ENCODE data around the gene TLE3. TPM values are rescaled to one million over a fixed set of nuclear protein-coding genes. Genes with fewer than 3 reads are reported as not detected.
A peak's percentile ranks its signal among the peaks of the same experiment; 100 is the strongest.

The TLE3 gene
- total and polyA plus RNA-seq, 2 of the 4 experiments (the other 2 are of a cell fraction) = 6.5 to 16.3 TPM

GRCh38 chr15:70098461-70099166, 897 bp upstream of the TLE3 start:
- H3K36me3 ChIP-seq (ENCODE audit: control insufficient read depth, insufficient read depth, low read length) = peaks cover 2% of the 10 kb centered on the region; the same call in 1 of the 2 replicates
- ATAC-seq (ENCODE audit: low read depth) (peak; percentile 1), DNase-seq (no peak)
- H3K9ac ChIP-seq (ENCODE audit: low read depth, low read length) = peak overlapping the region; percentile 41
- dilution Hi-C loops (cut with HindIII; ENCODE audit: low sequenced_read_pairs, unreplicated experiment) (no loop called here), intact Hi-C loops (cut with micrococcal nuclease) (loop anchor here (2.0 to 10.0 kb wide), 5 partner anchors 36 to 622 kb away; no protein-coding TSS in a partner anchor), in situ Hi-C loops (cut with MboI; ENCODE audit: low sequenced_read_pairs) (loop anchor here (25.0 kb wide), 1 partner anchor 389 kb away; no protein-coding TSS in a partner anchor)
- H4K8ac ChIP-seq (ENCODE audit: low read depth in 2 of 2, low read length in 2 of 2) = peak overlapping the region; percentile 25 to 81; a peak in 2 of 4 replicates
- H3K4me1 ChIP-seq (ENCODE audit: control insufficient read depth, insufficient read depth, low read length) = peaks cover 25% of the 10 kb centered on the region
- ChIA-PET POLR2A (ENCODE audit: unreplicated experiment) (no interaction called here), CTCF (interaction anchor here (0.6 kb wide), 1 partner anchor 551 kb away, joined by 3 read pairs; no protein-coding TSS in a partner anchor)
- peak overlapping the region; percentile 43; the same call in 1 of the 2 replicates for H3K23ac ChIP-seq (ENCODE audit: low read depth, low read length)
- H2BK120ac ChIP-seq (ENCODE audit: low read depth, low read length) = peak overlapping the region; percentile 45; the same call in 1 of the 2 replicates
- H3K4me3 ChIP-seq (ENCODE audit: insufficient read depth, low read depth, low read length) = peak overlapping the region; percentile 37
- peak overlapping the region; percentile 65 for H3K4ac ChIP-seq (ENCODE audit: low read depth, low read length)
- H3K56ac ChIP-seq (ENCODE audit: extremely low read depth, insufficient read depth, low read length) = peak overlapping the region; percentile 26; the same call in 1 of the 2 replicates
- H2AFZ ChIP-seq (replicated peaks; ENCODE audit: low read length, poor library complexity) = peak overlapping the region; percentile 84
- H2BK5ac ChIP-seq (ENCODE audit: low read depth, low read length, poor library complexity, severe bottlenecking) = peak overlapping the region; percentile 48
- WGBS, 2 experiments (ENCODE audit: extremely low coverage in 2 of 2, insufficient read length in 1 of 2) = 4% methylated on average over 33 of the region's 60 CpGs; no CpG with 5 or more reads in 1 of the 2 experiments
- H2AK5ac ChIP-seq (ENCODE audit: low read depth, low read length) = no peak overlapping the region
- H3K14ac ChIP-seq (replicated peaks; ENCODE audit: low read depth, low read length) = no peak overlapping the region
- H3K27ac ChIP-seq (ENCODE audit: insufficient read depth, low read length) = peak overlapping the region; percentile 66
- BruUV-seq (replicated peaks) = no TSS peak
- peak overlapping the region; percentile 30; the same call in 1 of the 2 replicates for H3K18ac ChIP-seq (ENCODE audit: low read depth, low read length)
- no peaks in the 10 kb centered on the region for H3K9me3 ChIP-seq (ENCODE audit: control insufficient read depth, insufficient read depth, low read length)
- no peak overlapping the region; the same call in 2 of the 3 replicates for H2BK15ac ChIP-seq (ENCODE audit: low read depth, low read length)
- H4K20me1 ChIP-seq (ENCODE audit: insufficient read depth, low read length) = peaks cover 14% of the 10 kb centered on the region
- peak overlapping the region; percentile 96 for H2AK9ac ChIP-seq (replicated peaks; ENCODE audit: low read depth, low read length, poor library complexity)
- peaks cover 16% of the 10 kb centered on the region for H3K27me3 ChIP-seq (ENCODE audit: control insufficient read depth, insufficient read depth, low read length)
- no peak overlapping the region for H2BK20ac ChIP-seq (ENCODE audit: low read depth, low read length)
- peak overlapping the region; percentile 32 for H3K4me2 ChIP-seq (ENCODE audit: low read depth, low read length)
- TF ChIP-seq MXI1 (IDR thresholded peaks at IDR 0.05; ENCODE audit: borderline replicate concordance, low read depth, low read length) = no peak
- 0 out of 2 replicates have a peak, but pooled peaks cover 2% of the 10 kb centered on the region for H3K9me1 ChIP-seq (ENCODE audit: insufficient read depth, low read length)
- H4K5ac ChIP-seq (ENCODE audit: low read depth, low read length) = peak overlapping the region; percentile 51
- peaks cover 5 to 17% of the 10 kb centered on the region in 2 experiments; a peak in 3 of 4 replicates for H3K79me1 ChIP-seq (ENCODE audit: low read depth in 1 of 2, low read length in 2 of 2)
- H4K91ac ChIP-seq (ENCODE audit: insufficient read depth, low read depth, low read length) = peak overlapping the region; percentile 72; the same call in 1 of the 2 replicates
